ENCODE measurements around the gene PRLR.

- TF ChIP-seq CTCF (IDR thresholded peaks at IDR 0.05): no peak
- TF ChIP-seq POLR2A (IDR thresholded peaks at IDR 0.05): no peak
These were observed 83.9 kb downstream of the PRLR start for GRCh38 chr5:35146406-35146805.

Measured in uterus (tissue), 2 donors.